NCI-H2081 treated with DMSO at 0.1 percent for 48 hours (cell line): ENCODE data around the gene NOS3.
A peak's percentile ranks its signal among the peaks of the same experiment; 100 is the strongest.
"Not testable (repeated sequence)": the region's sequence is repeated elsewhere in the genome, so short reads cannot be mapped to it uniquely, and the experiment has no call there.

Experiments used
- DNase-seq: peaks from one replicate; lab custom pipeline; 2025; lab: John Stamatoyannopoulos, UW

Gene NOS3

GRCh38 chr7:151017370-151017952 lies 26.6 kb downstream of the NOS3 start:
- DNase-seq = no peak

- no peak for DNase-seq
These were observed 27.2 kb downstream of the NOS3 start for GRCh38 chr7:151017953-151018420.

GRCh38 chr7:151018421-151019129 lies 27.8 kb downstream of the NOS3 start:
- DNase-seq = no peak

- no peak for DNase-seq
These were observed 28.3 kb downstream of the NOS3 start for GRCh38 chr7:151019130-151019447.

GRCh38 chr7:151020231-151020630 lies 29.4 kb downstream of the NOS3 start:
- DNase-seq = no peak

- no peak for DNase-seq
These were observed 32.4 kb downstream of the NOS3 start for GRCh38 chr7:151023232-151023631.

- DNase-seq = no peak
These were observed 33.7 kb downstream of the NOS3 start, which contains the start of gene ATG9B for GRCh38 chr7:151024435-151025056. Gene ATG9B (minus strand): TSS chr7:151024494. CDS start chr7:151024423, 71 bp downstream.

- no peak for DNase-seq
These were observed 35.3 kb downstream of the NOS3 start for GRCh38 chr7:151025924-151026671.

- not testable (repeated sequence) for DNase-seq
These were observed 36.2 kb downstream of the NOS3 start for GRCh38 chr7:151026771-151027727.

GRCh38 chr7:151027728-151028130 lies 36.9 kb downstream of the NOS3 start:
- DNase-seq = not testable (repeated sequence)

GRCh38 chr7:151028131-151028947 lies 37.5 kb downstream of the NOS3 start, which contains the start of gene ABCB8:
Gene ABCB8 (plus strand): TSS chr7:151028450. CDS start chr7:151028516, 66 bp downstream.
- DNase-seq = peak; percentile 98

GRCh38 chr7:151028948-151029501 lies 38.2 kb downstream of the NOS3 start:
- no peak for DNase-seq

- no peak for DNase-seq
These were observed 40.2 kb downstream of the NOS3 start for GRCh38 chr7:151031011-151031410.

GRCh38 chr7:151032936-151033863 lies 42.4 kb downstream of the NOS3 start:
- no peak for DNase-seq

- DNase-seq = no peak
These were observed 43.0 kb downstream of the NOS3 start for GRCh38 chr7:151033864-151034249.

- no peak for DNase-seq
These were observed 43.7 kb downstream of the NOS3 start for GRCh38 chr7:151034312-151035025.

GRCh38 chr7:151035026-151035717 lies 44.4 kb downstream of the NOS3 start:
- DNase-seq = no peak

- no peak for DNase-seq
These were observed 45.1 kb downstream of the NOS3 start for GRCh38 chr7:151035902-151036301.
